ENCODE measurements around the gene TCAP. TPM values are rescaled to one million over a fixed set of nuclear protein-coding genes. Genes with fewer than 3 reads are reported as not detected.

The TCAP gene
- total and polyA plus RNA-seq, 12 donors, result 2,452 to 6,290 (median 4,242) TPM

DNA sequence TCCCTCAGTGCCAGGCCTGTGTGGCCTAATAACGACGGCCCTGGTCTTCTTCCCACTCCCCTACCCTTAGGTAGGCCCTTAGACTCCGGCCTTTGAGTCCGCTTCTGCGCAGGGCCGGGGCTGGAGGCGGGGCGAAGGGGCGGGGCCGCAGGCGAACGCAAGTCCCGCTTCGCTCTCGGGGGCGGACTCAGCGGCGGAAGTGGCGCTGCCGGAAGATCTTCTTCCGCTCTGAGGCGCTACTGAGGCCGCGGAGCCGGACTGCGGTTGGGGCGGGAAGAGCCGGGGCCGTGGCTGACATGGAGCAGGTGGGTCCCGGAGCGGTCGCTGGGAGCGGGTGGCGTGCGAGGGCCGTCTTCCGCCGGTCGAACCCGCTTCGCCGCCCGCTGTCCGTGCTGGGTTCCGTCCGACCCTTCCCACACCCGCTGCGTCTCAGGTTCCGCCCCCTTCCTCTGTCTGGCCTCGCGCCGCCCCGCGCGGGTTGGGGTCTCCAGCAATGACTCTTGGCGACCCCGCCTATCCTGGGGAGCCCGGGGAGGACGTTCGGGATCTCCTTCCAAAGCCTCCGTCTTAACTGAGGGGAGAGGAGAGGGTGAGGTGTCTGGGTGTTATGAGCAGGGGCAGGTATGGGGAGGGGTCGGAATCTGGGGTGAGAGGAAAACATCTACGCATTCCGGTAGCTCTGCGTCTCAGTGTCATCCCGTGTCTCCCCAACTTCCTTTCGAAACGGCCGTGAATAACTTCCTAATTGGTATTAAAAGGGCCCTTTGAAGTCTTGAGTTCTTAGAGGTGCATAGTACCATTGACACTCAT is 28.0 kb upstream of the TCAP start, which contains the start of gene STARD3:
TSS of gene STARD3 (plus strand) at position 218 of the 810 bp plus-strand sequence. CDS start 16,388 bp downstream, outside the sequence.
- ATAC-seq, result peak; percentile 94 to 98 (median 96)
- peak in 5 of 9 donors; percentile 19 to 46 (median 31) for TF ChIP-seq CTCF (IDR thresholded peaks at IDR 0.05)
- WGBS, 2 donors, result 0% methylated on average over 57 to 69 of the region's 69 CpGs
- no peaks in the 10 kb centered on the region for H3K9me3 ChIP-seq
- H3K27ac ChIP-seq, result peak within 1 kb of the TSS; percentile 62 to 99 (median 92)
- intact Hi-C loops (cut with DNase I), result loop anchor here in 4 of 10 donors (2.0 to 5.0 kb wide), 3 partner anchors 32 to 115 kb away; partner anchors contain the start of gene PNMT (in 1 of the 4)
- H3K4me1 ChIP-seq, result peaks cover 11 to 73% (median 55%) of the 10 kb centered on the region in 9 donors
- peaks cover 0 to 3% (median 0%) of the 10 kb centered on the region in 7 donors for H3K27me3 ChIP-seq
- H3K36me3 ChIP-seq, result no peaks in the 10 kb centered on the region
- DNase-seq, result peak; percentile 93 to 94
- peak within 1 kb of the TSS; percentile 56 to 98 (median 82) for H3K4me3 ChIP-seq

DNA sequence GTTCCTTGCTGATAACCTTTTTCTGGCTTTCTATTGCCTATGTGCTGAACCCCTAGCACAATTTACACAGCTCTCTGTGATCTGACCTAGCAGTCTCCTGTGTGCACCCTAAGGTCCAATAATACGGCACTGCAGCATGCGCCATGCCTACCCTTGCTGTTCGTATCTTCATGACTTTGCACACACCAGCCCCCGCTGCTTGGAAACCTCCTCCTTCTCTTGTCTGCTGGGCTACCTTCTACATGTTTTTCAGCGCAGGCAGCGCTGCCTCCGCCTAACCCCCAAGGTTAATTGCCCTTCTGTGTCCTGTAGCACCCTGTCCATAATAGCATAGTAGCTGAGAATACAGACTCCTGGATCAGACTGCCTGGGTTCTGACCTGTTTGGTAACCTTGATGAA is 26.8 kb upstream of the TCAP start:
- ATAC-seq (no peak), DNase-seq (no peak)
- H3K36me3 ChIP-seq, result no peaks in the 10 kb centered on the region
- peak overlapping the region in 7 of 10 donors; percentile 74 to 98 (median 93) for H3K4me3 ChIP-seq
- no peak overlapping the region for H3K27ac ChIP-seq
- TF ChIP-seq CTCF (IDR thresholded peaks at IDR 0.05), result no peak
- H3K4me1 ChIP-seq, result peaks cover 16 to 84% (median 62%) of the 10 kb centered on the region in 9 donors
- intact Hi-C loops (cut with DNase I), result loop anchor here in 3 of 10 donors (5.0 kb wide), 2 partner anchors 34 to 114 kb away; no protein-coding TSS in a partner anchor
- no peaks in the 10 kb centered on the region for H3K9me3 ChIP-seq
- WGBS, 2 donors, result 91 to 98% methylated on average over 7 of the region's 7 CpGs
- no peaks in the 10 kb centered on the region for H3K27me3 ChIP-seq

DNA sequence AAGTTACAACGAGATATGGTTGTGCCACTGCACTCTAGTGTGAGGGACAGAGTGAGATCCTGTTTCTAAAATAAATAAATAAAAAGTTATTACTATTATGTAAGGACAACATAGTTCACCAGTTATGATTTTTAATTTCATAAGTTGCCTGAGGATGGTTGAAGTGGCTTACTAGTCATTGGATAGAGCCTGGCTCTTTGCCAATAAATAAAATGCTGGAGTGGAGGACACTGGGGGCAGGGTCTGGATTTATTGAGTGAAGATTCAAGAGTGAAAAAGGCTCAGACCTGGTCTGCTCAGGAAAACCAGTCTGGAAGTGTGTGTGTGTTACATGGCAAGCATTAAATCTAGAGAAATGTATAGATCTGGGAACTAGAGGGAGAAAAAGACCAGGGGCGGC is 26.1 kb upstream of the TCAP start:
- intact Hi-C loops (cut with DNase I), result loop anchor here in 3 of 10 donors (5.0 kb wide), 2 partner anchors 33 to 113 kb away; no protein-coding TSS in a partner anchor
- 83 to 84% methylated on average over 2 of the region's 2 CpGs for WGBS, 2 donors
- no peak overlapping the region for H3K27ac ChIP-seq
- no peak overlapping the region for H3K4me3 ChIP-seq
- H3K27me3 ChIP-seq, result no peaks in the 10 kb centered on the region
- no peaks in the 10 kb centered on the region for H3K9me3 ChIP-seq
- H3K4me1 ChIP-seq, result peaks cover 16 to 90% (median 66%) of the 10 kb centered on the region in 9 donors
- ATAC-seq (no peak), DNase-seq (no peak)
- no peak for TF ChIP-seq CTCF (IDR thresholded peaks at IDR 0.05)
- H3K36me3 ChIP-seq, result no peaks in the 10 kb centered on the region

- no peaks in the 10 kb centered on the region for H3K27me3 ChIP-seq
- 85 to 86% methylated on average over 11 of the region's 11 CpGs for WGBS, 2 donors
- H3K4me3 ChIP-seq, result no peak overlapping the region
- no peak for TF ChIP-seq CTCF (IDR thresholded peaks at IDR 0.05)
- ATAC-seq (no peak), DNase-seq (no peak)
- no peaks in the 10 kb centered on the region for H3K36me3 ChIP-seq
- H3K27ac ChIP-seq, result peak overlapping the region in 1 of 10 donors; percentile 10
- intact Hi-C loops (cut with DNase I), result loop anchor here in 3 of 10 donors (5.0 kb wide), 2 partner anchors 32 to 112 kb away; no protein-coding TSS in a partner anchor
- H3K9me3 ChIP-seq, result no peaks in the 10 kb centered on the region
- H3K4me1 ChIP-seq, result peaks cover 16 to 90% (median 68%) of the 10 kb centered on the region in 9 donors
Measured at GRCh38 chr17:39639566-39640458, 25.3 kb upstream of the TCAP start.
